H1 (cell line): ENCODE results near the gene EXTL1.

Experiments used
- BRCA1 ChIP-seq: IDR thresholded peaks from 2 replicates; pipeline ENCODE4 v1.6.1; 2012; ENCODE audit warnings: low read depth, low read length, improper control_type of control experiment
- CEBPB ChIP-seq: IDR thresholded peaks from 2 replicates; pipeline ENCODE4 v1.6.1; 2012; ENCODE audit warnings: low read depth, low read length
- CTCF ChIP-seq, 3 experiments: IDR thresholded peaks; 1 replicate in 2 of 3; 2 replicates in 1 of 3; pipeline versions ENCODE4 v1.5.1 to v1.6.1; 2011; ENCODE audit warnings: low read length in 3 of 3, mild to moderate bottlenecking in 3 of 3, inconsistent platforms in 2 of 3, low read depth in 1 of 3, moderate library complexity in 1 of 3; ENCODE audit not compliant: insufficient read depth in 1 of 3; ENCODE audit errors: control extremely low read depth in 1 of 3
- E2F6 ChIP-seq: IDR thresholded peaks from 2 replicates; pipeline ENCODE4 v1.6.1; 2012; ENCODE audit warnings: inconsistent platforms
- EGR1 ChIP-seq: IDR thresholded peaks from 2 replicates; pipeline ENCODE4 v1.6.1; 2011; ENCODE audit warnings: low read depth, low read length, borderline replicate concordance
- FOSL1 ChIP-seq: IDR thresholded peaks from 2 replicates; pipeline ENCODE4 v1.6.1; 2011; ENCODE audit warnings: mild to moderate bottlenecking, low read depth, low read length, moderate library complexity; ENCODE audit not compliant: insufficient read depth
- GABPA ChIP-seq: IDR thresholded peaks from 2 replicates; pipeline ENCODE4 v1.6.1; 2011; ENCODE audit warnings: mild to moderate bottlenecking, low read length, moderate library complexity, borderline replicate concordance; ENCODE audit not compliant: insufficient read depth
- HDAC2 ChIP-seq, 2 experiments: fragments of 300-600 bp in 1 of 2; sonication (generic) in 1 of 2; IDR thresholded peaks; 2 replicates each; pipeline ENCODE4 v1.6.1; 2011 to 2012; ENCODE audit warnings: low read depth in 2 of 2, low read length in 2 of 2, mild to moderate bottlenecking in 2 of 2, moderate library complexity in 2 of 2, borderline replicate concordance in 1 of 2, inconsistent platforms in 1 of 2
- POLR2A ChIP-seq, 2 experiments: IDR thresholded peaks; 1 replicate in 1 of 2; 2 replicates in 1 of 2; pipeline ENCODE4 v1.6.1; 2011; ENCODE audit warnings: low read depth in 2 of 2, low read length in 2 of 2, mild to moderate bottlenecking in 2 of 2; ENCODE audit errors: control extremely low read depth in 1 of 2
- POLR2AphosphoS5 ChIP-seq: IDR thresholded peaks from 2 replicates; pipeline ENCODE4 v1.6.1; 2011; ENCODE audit warnings: low read depth, low read length
- RFX5 ChIP-seq: IDR thresholded peaks from 2 replicates; pipeline ENCODE4 v1.6.1; 2011; ENCODE audit warnings: low read depth, low read length, improper control_type of control experiment, borderline replicate concordance
- SP2 ChIP-seq: IDR thresholded peaks from 2 replicates; pipeline ENCODE4 v1.6.1; 2012; ENCODE audit warnings: mild to moderate bottlenecking, low read length, inconsistent platforms
- ZNF274 ChIP-seq: IDR thresholded peaks from 2 replicates; pipeline ENCODE4 v1.7.0; 2012; ENCODE audit warnings: low read length, borderline replicate concordance; ENCODE audit errors: extremely low read depth

- TF ChIP-seq POLR2AphosphoS5 (no peak), CTCF (IDR thresholded peaks at IDR 0.05; ENCODE audit: control extremely low read depth in 1 of 3, insufficient read depth in 1 of 3, low read depth in 1 of 3, low read length in 3 of 3) (no peak), GABPA (no peak), FOSL1 (no peak), E2F6 (no peak), BRCA1 (no peak), SP2 (no peak), CEBPB (no peak), HDAC2 (IDR thresholded peaks at IDR 0.05; ENCODE audit: borderline replicate concordance in 1 of 2, low read depth in 2 of 2, low read length in 2 of 2) (no peak), POLR2A (IDR thresholded peaks at IDR 0.05; ENCODE audit: control extremely low read depth in 1 of 2, low read depth in 2 of 2, low read length in 2 of 2) (no peak), RFX5 (no peak), EGR1 (no peak), ZNF274 (no peak)
These were observed 7.4 kb upstream of the EXTL1 start for GRCh38 chr1:26014179-26014578.
